GM12875 (cell line): Measurements from ENCODE around the gene GOLGA6C.
"Not testable (repeated sequence)": the region's sequence is repeated elsewhere in the genome, so short reads cannot be mapped to it uniquely, and the experiment has no call there.

Experiments used
- H3K4me3 ChIP-seq: one replicate; pipeline ENCODE4 v1.5.1; 2011; ENCODE audit warnings: low read depth, low read length, control low read depth
- CTCF ChIP-seq: IDR thresholded peaks from 2 replicates; pipeline ENCODE4 v1.5.1; 2011; ENCODE audit warnings: low read depth, mild to moderate bottlenecking, control low read depth, inconsistent platforms, low read length, moderate library complexity, borderline replicate concordance; ENCODE audit not compliant: insufficient read depth

GOLGA6C gene

GRCh38 chr15:75299311-75299688 lies 41.2 kb downstream of the GOLGA6C start:
- TF ChIP-seq CTCF = peak; percentile 40; the same call in 1 of the 2 replicates
- not testable (repeated sequence) for H3K4me3 ChIP-seq

GRCh38 chr15:75300026-75300425 lies 41.9 kb downstream of the GOLGA6C start:
- H3K4me3 ChIP-seq = not testable (repeated sequence)

GRCh38 chr15:75302318-75302717 lies 44.2 kb downstream of the GOLGA6C start:
- TF ChIP-seq CTCF = no peak
- H3K4me3 ChIP-seq = no peak overlapping the region

GRCh38 chr15:75302753-75303152 lies 44.6 kb downstream of the GOLGA6C start:
- H3K4me3 ChIP-seq = not testable (repeated sequence)

GRCh38 chr15:75306188-75306587 lies 48.1 kb downstream of the GOLGA6C start:
- no peak overlapping the region for H3K4me3 ChIP-seq
- no peak for TF ChIP-seq CTCF

- TF ChIP-seq CTCF = peak; percentile 77
- no peak overlapping the region for H3K4me3 ChIP-seq
Observed at GRCh38 chr15:75307778-75308390, 49.8 kb downstream of the GOLGA6C start.

GRCh38 chr15:75309711-75310110 lies 51.6 kb downstream of the GOLGA6C start:
- TF ChIP-seq CTCF = no peak
- no peak overlapping the region for H3K4me3 ChIP-seq

GRCh38 chr15:75312548-75312947 lies 54.4 kb downstream of the GOLGA6C start:
- not testable (repeated sequence) for H3K4me3 ChIP-seq

GRCh38 chr15:75313116-75313845 lies 55.1 kb downstream of the GOLGA6C start:
- no peak for TF ChIP-seq CTCF
- no peak overlapping the region for H3K4me3 ChIP-seq
